Epithelial cell of esophagus (primary cell): Measurements from ENCODE around the gene EPG5.
A peak's percentile ranks its signal among the peaks of the same experiment; 100 is the strongest.
"Not testable (repeated sequence)": the region's sequence is repeated elsewhere in the genome, so short reads cannot be mapped to it uniquely, and the experiment has no call there.

Experiments used
- DNase-seq: peaks from one replicate; pipeline ENCODE4 v3.0.0; 2010; ENCODE audit warnings: low read depth
- H3K4me3 ChIP-seq: 2 replicates; pipeline ENCODE4 v1.5.1; 2011; ENCODE audit warnings: mild to moderate bottlenecking, low read length, control low read depth
- TF ChIP-seq, protein P1 (sequence below): IDR thresholded peaks from 2 replicates; pipeline ENCODE4 v1.5.1; 2011; ENCODE audit warnings: low read depth, mild to moderate bottlenecking, low read length, control low read depth, inconsistent platforms; ENCODE audit not compliant: insufficient read depth; ENCODE audit errors: missing control alignments

The EPG5 gene

DNA sequence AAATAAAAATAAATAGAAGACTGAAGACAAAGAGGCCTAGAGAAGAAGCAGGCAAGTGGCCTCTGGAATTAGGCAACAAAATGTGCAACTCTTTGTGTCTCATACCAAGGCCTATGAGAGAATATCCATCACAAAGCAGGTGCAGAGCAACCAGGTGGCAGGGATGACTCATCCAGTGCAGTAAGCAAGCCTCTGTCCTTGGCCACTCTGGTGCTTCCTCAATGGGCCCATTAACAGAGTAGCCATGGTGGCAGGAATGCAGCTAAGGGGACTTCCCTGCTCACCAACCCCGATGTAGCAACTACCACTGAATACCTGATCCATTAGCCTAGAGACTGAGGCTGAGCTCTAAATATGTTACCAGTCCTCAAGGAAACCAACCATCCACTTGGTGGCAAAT, 11.0 kb upstream of the EPG5 start:
- peak; percentile 46 for DNase-seq
- H3K4me3 ChIP-seq = no peak overlapping the region
- TF ChIP-seq, protein P1, sequence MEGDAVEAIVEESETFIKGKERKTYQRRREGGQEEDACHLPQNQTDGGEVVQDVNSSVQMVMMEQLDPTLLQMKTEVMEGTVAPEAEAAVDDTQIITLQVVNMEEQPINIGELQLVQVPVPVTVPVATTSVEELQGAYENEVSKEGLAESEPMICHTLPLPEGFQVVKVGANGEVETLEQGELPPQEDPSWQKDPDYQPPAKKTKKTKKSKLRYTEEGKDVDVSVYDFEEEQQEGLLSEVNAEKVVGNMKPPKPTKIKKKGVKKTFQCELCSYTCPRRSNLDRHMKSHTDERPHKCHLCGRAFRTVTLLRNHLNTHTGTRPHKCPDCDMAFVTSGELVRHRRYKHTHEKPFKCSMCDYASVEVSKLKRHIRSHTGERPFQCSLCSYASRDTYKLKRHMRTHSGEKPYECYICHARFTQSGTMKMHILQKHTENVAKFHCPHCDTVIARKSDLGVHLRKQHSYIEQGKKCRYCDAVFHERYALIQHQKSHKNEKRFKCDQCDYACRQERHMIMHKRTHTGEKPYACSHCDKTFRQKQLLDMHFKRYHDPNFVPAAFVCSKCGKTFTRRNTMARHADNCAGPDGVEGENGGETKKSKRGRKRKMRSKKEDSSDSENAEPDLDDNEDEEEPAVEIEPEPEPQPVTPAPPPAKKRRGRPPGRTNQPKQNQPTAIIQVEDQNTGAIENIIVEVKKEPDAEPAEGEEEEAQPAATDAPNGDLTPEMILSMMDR = no peak

DNA sequence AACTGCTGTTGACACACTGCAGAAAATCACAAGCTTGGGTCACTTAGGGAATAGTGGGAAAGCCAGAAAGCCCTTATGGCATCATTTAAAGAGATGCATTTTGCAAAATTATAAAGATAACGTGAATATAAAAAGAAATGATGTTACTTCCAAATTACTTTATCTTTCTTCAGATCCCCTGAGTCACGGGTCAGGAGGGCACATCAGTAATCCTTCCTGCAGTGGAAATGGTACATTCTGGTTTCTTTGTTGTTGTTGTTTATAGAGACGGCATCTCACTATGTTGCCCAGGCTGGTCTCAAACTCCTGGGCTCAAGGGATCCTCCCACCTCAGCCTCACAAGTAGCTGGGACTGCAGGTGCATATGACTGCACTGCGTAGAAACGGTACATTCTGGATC, 9.8 kb upstream of the EPG5 start:
- TF ChIP-seq, protein P1 = no peak
- no peak overlapping the region for H3K4me3 ChIP-seq
- no peak for DNase-seq

DNA sequence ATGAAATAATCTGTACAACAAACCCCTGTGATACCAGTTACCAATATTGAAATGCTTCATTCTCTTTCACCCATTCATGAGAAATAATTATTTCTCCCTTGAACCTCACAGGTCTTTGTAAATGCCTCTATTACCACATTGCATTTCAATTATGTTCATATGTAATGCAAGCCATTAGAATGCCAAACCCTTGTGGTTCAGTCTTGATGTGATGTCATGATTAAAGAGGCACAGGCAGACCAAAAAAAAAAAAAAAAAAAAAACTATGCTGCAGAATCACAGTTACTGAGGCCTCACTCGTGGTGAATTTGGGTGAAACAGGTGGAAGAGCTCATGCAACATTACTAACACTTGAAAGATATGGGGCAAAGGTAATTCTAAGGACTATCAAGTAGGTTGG, 9.4 kb upstream of the EPG5 start:
- no peak for DNase-seq
- no peak overlapping the region for H3K4me3 ChIP-seq
- TF ChIP-seq, protein P1 = no peak

DNA sequence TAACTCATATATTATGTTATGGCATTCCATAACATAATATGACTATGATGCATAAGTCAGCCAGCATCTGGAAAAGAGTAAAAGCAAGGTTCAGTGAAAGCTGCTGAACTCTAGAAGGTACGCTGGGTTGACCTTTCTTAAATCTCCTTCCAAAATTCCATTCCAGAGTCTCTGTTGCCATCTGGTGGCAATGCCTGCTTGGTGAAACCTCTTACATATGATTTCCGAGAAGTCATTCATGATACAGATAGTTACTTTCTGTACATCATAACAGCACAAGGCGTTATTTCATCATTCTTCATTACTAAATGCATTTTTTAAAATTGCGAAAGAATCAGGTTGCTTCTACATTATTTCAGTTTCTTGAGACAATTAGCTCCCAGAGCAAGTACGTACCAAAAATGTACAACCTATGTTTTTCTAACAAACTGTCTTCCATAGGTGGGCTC, 7.0 kb upstream of the EPG5 start:
- no peak overlapping the region for H3K4me3 ChIP-seq
- TF ChIP-seq, protein P1 = peak; percentile 88
- DNase-seq = peak; percentile 86

DNA sequence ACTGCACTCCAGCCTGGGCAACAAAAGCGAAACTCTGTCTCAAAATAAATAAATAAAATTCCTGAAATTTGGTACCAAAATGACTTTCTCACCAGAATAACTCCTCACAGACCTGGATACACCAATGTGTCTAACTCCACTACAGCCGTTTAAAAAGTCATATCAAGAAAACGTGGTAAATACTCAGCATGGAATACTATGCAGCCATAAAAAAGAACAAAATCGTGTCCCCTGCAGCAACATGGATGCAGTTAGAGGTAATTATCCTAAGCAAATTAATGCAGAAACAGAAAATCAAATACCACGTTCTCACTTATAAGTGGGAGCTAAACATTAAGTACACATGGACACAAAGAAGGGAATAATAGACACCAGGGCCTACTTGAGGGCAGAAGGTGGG, 2.2 kb downstream of the EPG5 start:
- DNase-seq, H3K4me3 ChIP-seq: not testable (repeated sequence)

DNA sequence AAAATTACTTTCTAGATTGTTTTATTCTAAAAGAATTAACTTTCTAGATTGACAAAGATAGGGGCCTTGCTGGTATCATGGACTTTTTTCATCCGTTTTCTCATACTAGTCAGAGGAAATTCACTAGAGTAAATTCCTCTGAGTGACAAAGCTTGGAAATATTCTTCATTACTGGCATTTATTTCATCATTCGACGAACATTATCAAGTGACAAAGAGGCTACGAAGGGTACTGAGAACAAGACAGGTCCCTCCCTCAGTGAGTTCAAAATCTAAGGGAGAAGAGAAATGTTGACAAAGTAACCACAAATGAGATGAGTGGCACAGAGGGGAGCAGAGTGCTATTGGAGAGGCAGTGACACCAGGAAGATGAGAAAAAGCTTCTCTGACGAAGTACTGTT, 4.3 kb downstream of the EPG5 start:
- no peak overlapping the region for H3K4me3 ChIP-seq
- TF ChIP-seq, protein P1 = no peak
- no peak for DNase-seq

DNA sequence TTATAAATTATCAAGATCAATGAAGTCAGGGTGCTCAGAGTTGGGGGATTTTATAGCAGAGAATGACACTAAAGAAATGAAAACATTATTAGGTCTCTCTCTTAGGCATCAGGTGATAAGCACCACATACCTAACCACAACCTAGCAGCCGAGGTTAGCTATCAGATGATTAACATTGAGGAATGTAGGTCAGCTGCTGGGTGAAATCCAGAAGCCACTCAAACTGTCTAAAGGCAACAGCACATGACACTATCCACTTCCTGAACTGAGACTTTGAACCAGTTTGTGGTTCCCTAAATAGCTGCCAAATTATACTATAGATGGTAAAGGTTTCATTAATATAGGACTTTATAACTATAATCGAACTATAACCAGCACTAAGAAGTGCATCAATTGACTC, 4.7 kb downstream of the EPG5 start:
- no peak overlapping the region for H3K4me3 ChIP-seq
- DNase-seq = peak; percentile 56
- TF ChIP-seq, protein P1 = no peak

DNA sequence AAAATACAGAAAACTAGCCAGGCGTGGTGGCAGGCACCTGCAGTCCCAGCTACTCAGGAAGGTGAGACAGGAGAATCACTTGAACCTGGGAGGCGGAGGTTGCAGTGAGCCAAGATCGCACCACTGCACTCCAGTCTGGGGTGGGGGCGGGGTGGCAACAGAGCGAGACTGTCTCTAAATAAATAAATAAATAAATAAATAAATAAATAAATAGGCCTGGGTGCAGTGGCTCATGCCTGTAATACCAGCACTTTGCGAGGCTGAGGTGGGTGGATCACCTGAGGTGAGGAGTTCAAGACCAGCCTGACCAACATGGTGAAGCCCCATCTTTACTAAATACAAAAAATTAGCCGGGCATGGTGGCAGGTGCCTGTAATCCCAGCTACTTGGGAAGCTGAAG, 7.6 kb downstream of the EPG5 start:
- not testable (repeated sequence) for DNase-seq, H3K4me3 ChIP-seq
